SU-DHL-6 (cell line): Measurements from ENCODE around the gene CWC27.

Experiments used
- H2AFZ ChIP-seq: fragments of 200-600 bp; sonication (generic); 2 replicates; pipeline ENCODE4 v1.6.1; 2014; ENCODE audit warnings: low read depth, mild to moderate bottlenecking, moderate library complexity, mixed read lengths, antibody characterized with exemption, low read length; ENCODE audit not compliant: severe bottlenecking
- H3F3A ChIP-seq: fragments of 200-600 bp; shearing (Covaris generic); 2 replicates; pipeline ENCODE4 v1.6.0; 2016; ENCODE audit warnings: antibody characterized with exemption, mild to moderate bottlenecking; ENCODE audit not compliant: insufficient read depth
- H3K27ac ChIP-seq: fragments of 200-600 bp; sonication (generic); 2 replicates; pipeline ENCODE4 v1.5.1; 2016; ENCODE audit warnings: low read depth, mild to moderate bottlenecking, low read length, moderate library complexity, mixed read lengths
- H3K27me3 ChIP-seq: fragments of 200-600 bp; sonication (generic), shearing (Covaris generic); 2 replicates; pipeline ENCODE4 v1.6.0; 2014; ENCODE audit warnings: mild to moderate bottlenecking, low read length
- H3K36me3 ChIP-seq: fragments of 200-600 bp; sonication (generic); 2 replicates; pipeline ENCODE4 v1.6.1; 2014; ENCODE audit warnings: mild to moderate bottlenecking, low read length, mixed read lengths
- H3K4me2 ChIP-seq: fragments of 300-600, 200-600 bp; shearing (Covaris generic), sonication (generic); 2 replicates; pipeline ENCODE4 v1.6.0; 2014; ENCODE audit warnings: low read length, low read depth, mild to moderate bottlenecking; ENCODE audit not compliant: poor library complexity, severe bottlenecking
- H3K4me3 ChIP-seq: fragments of 200-600 bp; sonication (generic); 2 replicates; pipeline ENCODE4 v1.5.1; 2014; ENCODE audit warnings: antibody characterized with exemption, low read length, mild to moderate bottlenecking, mixed read lengths; ENCODE audit not compliant: insufficient read depth, poor library complexity, severe bottlenecking
- H3K79me2 ChIP-seq: fragments of 200-600 bp; sonication (generic); 2 replicates; pipeline ENCODE4 v1.6.1; 2014; ENCODE audit warnings: mild to moderate bottlenecking, low read length, moderate library complexity; ENCODE audit not compliant: insufficient read depth
- H3K9ac ChIP-seq: fragments of 200-600 bp; sonication (generic); 2 replicates; pipeline ENCODE4 v1.7.0; 2014; ENCODE audit warnings: mild to moderate bottlenecking, low read length
- H3K9me2 ChIP-seq: fragments of 200-600 bp; sonication (generic); replicated peaks from 2 replicates; pipeline ENCODE4 v1.6.1; 2014; ENCODE audit warnings: low read length; ENCODE audit not compliant: insufficient read depth
- H3K9me3 ChIP-seq: fragments of 200-600 bp; sonication (generic); 2 replicates; pipeline ENCODE4 v1.6.1; 2014; ENCODE audit warnings: low read length, mixed read lengths; ENCODE audit not compliant: insufficient read depth
- H4K20me1 ChIP-seq: fragments of 200-600 bp; sonication (generic); 2 replicates; pipeline ENCODE4 v1.6.1; 2014; ENCODE audit warnings: low read depth, mild to moderate bottlenecking, antibody characterized with exemption, low read length, moderate library complexity, mixed read lengths
- CTCF ChIP-seq: fragments of 200-600 bp; sonication (generic); IDR thresholded peaks from one replicate; pipeline ENCODE4 v1.5.1; 2017; ENCODE audit warnings: antibody characterized with exemption, mild to moderate bottlenecking, low read length, moderate library complexity; ENCODE audit not compliant: insufficient read depth, poor library complexity, severe bottlenecking
- EZH2phosphoT487 ChIP-seq: fragments of 200-600 bp; sonication (generic), shearing (Covaris generic); conservative IDR thresholded peaks from 2 replicates; pipeline ENCODE4 v1.6.1; 2018; ENCODE audit warnings: mild to moderate bottlenecking, antibody characterized with exemption, low read length, moderate library complexity, mixed read lengths

CWC27 gene

GRCh38 chr5:64914396-64914795 is 145.7 kb downstream of the CWC27 start:
- Histone ChIP-seq H2AFZ (no peak overlapping the region), H3K36me3 (no peaks in the 10 kb centered on the region), H3K9me2 (no peaks in the 10 kb centered on the region), H3K9me3 (no peaks in the 10 kb centered on the region), H3K27ac (no peak overlapping the region), H3K4me2 (no peak overlapping the region), H3K9ac (no peak overlapping the region), H3F3A (no peaks in the 10 kb centered on the region), H3K27me3 (no peaks in the 10 kb centered on the region), H3K79me2 (no peaks in the 10 kb centered on the region), H3K4me3 (no peak overlapping the region), H4K20me1 (no peaks in the 10 kb centered on the region)
- TF ChIP-seq CTCF: no peak
- TF ChIP-seq EZH2phosphoT487: no peak

- H3K9me2 ChIP-seq: no peaks in the 10 kb centered on the region
- no peak overlapping the region for H3K27ac ChIP-seq
- no peaks in the 10 kb centered on the region for H3K36me3 ChIP-seq
- no peaks in the 10 kb centered on the region for H3F3A ChIP-seq
- no peaks in the 10 kb centered on the region for H3K9me3 ChIP-seq
- no peaks in the 10 kb centered on the region for H4K20me1 ChIP-seq
- TF ChIP-seq EZH2phosphoT487 (no peak), CTCF (no peak)
- no peak overlapping the region for H2AFZ ChIP-seq
- H3K4me3 ChIP-seq: no peak overlapping the region
- H3K9ac ChIP-seq: no peak overlapping the region
- no peaks in the 10 kb centered on the region for H3K79me2 ChIP-seq
- no peaks in the 10 kb centered on the region for H3K27me3 ChIP-seq
- H3K4me2 ChIP-seq: no peak overlapping the region
Observed at GRCh38 chr5:64918083-64918482, 149.4 kb downstream of the CWC27 start.

- H3K36me3 ChIP-seq: no peaks in the 10 kb centered on the region
- no peak overlapping the region for H2AFZ ChIP-seq
- no peak overlapping the region for H3K4me3 ChIP-seq
- H3K9ac ChIP-seq: no peak overlapping the region
- H3K9me3 ChIP-seq: no peaks in the 10 kb centered on the region
- no peak overlapping the region for H3K27ac ChIP-seq
- no peaks in the 10 kb centered on the region for H3K9me2 ChIP-seq
- no peaks in the 10 kb centered on the region for H3K27me3 ChIP-seq
- H3F3A ChIP-seq: no peaks in the 10 kb centered on the region
- H3K4me2 ChIP-seq: no peak overlapping the region
- H4K20me1 ChIP-seq: no peaks in the 10 kb centered on the region
- no peaks in the 10 kb centered on the region for H3K79me2 ChIP-seq
- TF ChIP-seq EZH2phosphoT487: no peak
- TF ChIP-seq CTCF: no peak
Observed at GRCh38 chr5:64921386-64921785, 152.7 kb downstream of the CWC27 start.

GRCh38 chr5:64923151-64923685 is 154.5 kb downstream of the CWC27 start:
- no peaks in the 10 kb centered on the region for H3K27me3 ChIP-seq
- H3K27ac ChIP-seq: no peak overlapping the region
- no peaks in the 10 kb centered on the region for H3K36me3 ChIP-seq
- no peak overlapping the region for H3K4me2 ChIP-seq
- no peak overlapping the region for H3K9ac ChIP-seq
- H3K79me2 ChIP-seq: no peaks in the 10 kb centered on the region
- H3K4me3 ChIP-seq: no peak overlapping the region
- no peaks in the 10 kb centered on the region for H3K9me3 ChIP-seq
- no peaks in the 10 kb centered on the region for H3K9me2 ChIP-seq
- TF ChIP-seq EZH2phosphoT487 (no peak), CTCF (no peak)
- no peaks in the 10 kb centered on the region for H4K20me1 ChIP-seq
- no peaks in the 10 kb centered on the region for H3F3A ChIP-seq
- no peak overlapping the region for H2AFZ ChIP-seq
